ENCODE measurements around the gene TBCE.
"Not testable (repeated sequence)": the region's sequence is repeated elsewhere in the genome, so short reads cannot be mapped to it uniquely, and the experiment has no call there.

TBCE gene

DNA sequence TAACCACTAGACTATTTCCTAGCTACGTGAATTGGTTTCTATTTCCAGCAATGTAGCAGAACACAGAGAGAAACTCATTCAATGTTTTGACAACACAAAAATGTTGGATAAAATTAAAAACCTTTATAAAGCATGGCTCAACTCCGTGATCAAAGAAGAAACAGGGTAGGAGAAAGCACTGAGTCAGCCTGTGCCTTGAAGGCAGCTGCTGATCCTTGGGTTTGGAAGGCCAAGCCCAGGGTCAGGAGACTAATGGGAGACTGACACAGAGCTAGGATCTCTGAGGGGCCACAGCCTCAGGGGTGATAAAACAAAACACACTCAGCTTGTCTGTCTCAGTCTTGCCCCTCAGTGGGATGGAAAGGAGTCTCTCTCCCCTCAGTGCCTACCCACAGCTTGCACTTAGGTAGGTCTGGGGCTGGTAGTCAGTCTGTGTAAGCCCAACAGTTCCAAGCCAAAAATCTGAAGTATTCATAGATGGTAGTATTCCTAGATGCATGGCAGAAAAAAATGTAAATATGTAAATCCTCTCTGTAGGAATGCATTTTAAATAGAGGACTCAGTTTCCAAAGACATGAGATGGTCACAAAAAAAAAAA lies 83.8 kb downstream of the TBCE start:
- no peak for DNase-seq (ENCODE audit: low read depth in 2 of 2)
- no peak for TF ChIP-seq CTCF (IDR thresholded peaks at IDR 0.05; ENCODE audit: low read depth, low read length)
- no peak overlapping the region for H3K4me3 ChIP-seq (replicated peaks in 1 of 2; ENCODE audit: low read depth in 2 of 2, low read length in 2 of 2)

GRCh38 chr1:235454021-235454420 lies 86.8 kb downstream of the TBCE start:
- no peak for DNase-seq (ENCODE audit: low read depth in 2 of 2)
- no peak for TF ChIP-seq CTCF (IDR thresholded peaks at IDR 0.05; ENCODE audit: low read depth, low read length)
- no peak overlapping the region for H3K4me3 ChIP-seq (replicated peaks in 1 of 2; ENCODE audit: low read depth in 2 of 2, low read length in 2 of 2)

GRCh38 chr1:235455097-235455496 lies 87.9 kb downstream of the TBCE start:
- no peak overlapping the region for H3K4me3 ChIP-seq (replicated peaks in 1 of 2; ENCODE audit: low read depth in 2 of 2, low read length in 2 of 2)
- no peak for TF ChIP-seq CTCF (IDR thresholded peaks at IDR 0.05; ENCODE audit: low read depth, low read length)
- no peak for DNase-seq (ENCODE audit: low read depth in 2 of 2)

GRCh38 chr1:235455823-235456222 lies 88.6 kb downstream of the TBCE start:
- no peak overlapping the region for H3K4me3 ChIP-seq (replicated peaks in 1 of 2; ENCODE audit: low read depth in 2 of 2, low read length in 2 of 2)
- no peak for TF ChIP-seq CTCF (IDR thresholded peaks at IDR 0.05; ENCODE audit: low read depth, low read length)
- no peak for DNase-seq (ENCODE audit: low read depth in 2 of 2)

DNA sequence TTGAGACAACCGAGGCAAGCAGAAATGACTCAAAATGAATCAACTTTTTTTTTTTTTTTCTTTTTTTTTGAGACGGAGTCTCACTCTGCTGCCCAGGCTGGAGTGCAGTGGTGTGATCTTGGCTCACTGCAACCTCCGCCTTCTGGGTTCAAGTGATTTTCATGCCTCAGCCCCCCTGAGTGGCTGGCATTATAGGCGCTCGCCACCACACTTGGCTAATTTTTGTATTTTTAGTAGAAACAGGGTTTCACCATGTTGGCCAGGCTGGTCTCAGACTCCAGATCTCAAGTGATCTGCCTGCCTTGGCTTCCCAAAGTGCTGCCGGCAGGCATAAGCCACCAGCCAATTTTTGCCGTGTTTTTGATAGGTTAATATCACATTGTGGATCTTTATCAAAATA lies 90.6 kb downstream of the TBCE start:
- not testable (repeated sequence) for H3K4me3 ChIP-seq (replicated peaks in 1 of 2; ENCODE audit: low read depth in 2 of 2, low read length in 2 of 2); DNase-seq (ENCODE audit: low read depth in 2 of 2)

DNA sequence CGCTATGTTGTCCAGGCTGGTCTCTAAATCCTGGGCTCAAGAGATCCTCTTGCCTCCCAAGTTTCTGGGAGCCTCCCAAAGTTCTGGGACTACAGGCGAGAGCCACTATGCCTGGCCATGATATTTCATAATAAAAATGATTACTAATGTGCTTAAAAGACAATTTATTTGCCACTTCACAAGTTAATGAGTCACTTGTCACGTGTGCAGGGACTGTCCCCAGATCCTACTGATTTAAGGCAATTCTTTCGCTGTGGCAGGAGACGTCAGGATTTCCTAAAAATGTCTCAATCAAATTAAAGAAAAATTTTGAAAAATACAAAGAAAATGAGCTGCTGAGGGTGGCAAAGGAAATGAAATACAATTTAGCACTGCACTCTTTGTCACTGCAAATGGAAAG lies 93.5 kb downstream of the TBCE start:
- no peak for DNase-seq (ENCODE audit: low read depth in 2 of 2)
- H3K4me3 ChIP-seq (replicated peaks in 1 of 2; ENCODE audit: low read depth in 2 of 2, low read length in 2 of 2) = no peak overlapping the region
- no peak for TF ChIP-seq CTCF (IDR thresholded peaks at IDR 0.05; ENCODE audit: low read depth, low read length)

- no peak for DNase-seq (ENCODE audit: low read depth in 2 of 2)
- TF ChIP-seq CTCF (IDR thresholded peaks at IDR 0.05; ENCODE audit: low read depth, low read length) = no peak
- no peak overlapping the region for H3K4me3 ChIP-seq (replicated peaks in 1 of 2; ENCODE audit: low read depth in 2 of 2, low read length in 2 of 2)
These were observed 94.7 kb downstream of the TBCE start for GRCh38 chr1:235461954-235462353.

DNA sequence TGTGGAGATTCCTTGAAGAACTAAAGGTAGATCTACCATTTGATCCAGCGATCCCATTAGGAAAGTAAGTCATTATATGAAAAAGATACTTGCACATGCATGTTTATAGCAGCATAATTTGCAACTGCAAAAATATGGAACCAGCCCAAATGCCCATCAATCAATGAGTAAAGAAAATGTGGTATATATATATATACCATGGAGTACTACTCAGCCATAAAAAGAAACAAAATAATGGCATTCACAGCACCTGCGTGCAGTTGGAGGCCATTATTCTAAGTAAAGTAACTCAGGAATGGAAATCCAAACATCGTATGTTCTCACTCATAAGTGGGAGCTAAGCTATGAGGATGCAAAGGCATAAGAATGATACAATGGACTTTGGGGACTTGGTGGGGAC lies 95.6 kb downstream of the TBCE start:
- DNase-seq (ENCODE audit: low read depth in 2 of 2); H3K4me3 ChIP-seq (replicated peaks in 1 of 2; ENCODE audit: low read depth in 2 of 2, low read length in 2 of 2): not testable (repeated sequence)
